HEK293 (cell line): Measurements from ENCODE around the gene LGALS3BP.

Experiments
- CTCF ChIP-seq: fragments of 450-650 bp; formaldehyde crosslinking; IDR thresholded peaks from 2 replicates; pipeline ENCODE4 v1.5.1; 2016; ENCODE audit warnings: missing biosample characterization, missing genetic modification characterization
- ZNF776 ChIP-seq: fragments of 450-650 bp; formaldehyde crosslinking; IDR thresholded peaks from 2 replicates; pipeline ENCODE4 v1.5.0; 2017; ENCODE audit warnings: missing biosample characterization, missing genetic modification characterization, borderline replicate concordance

DNA sequence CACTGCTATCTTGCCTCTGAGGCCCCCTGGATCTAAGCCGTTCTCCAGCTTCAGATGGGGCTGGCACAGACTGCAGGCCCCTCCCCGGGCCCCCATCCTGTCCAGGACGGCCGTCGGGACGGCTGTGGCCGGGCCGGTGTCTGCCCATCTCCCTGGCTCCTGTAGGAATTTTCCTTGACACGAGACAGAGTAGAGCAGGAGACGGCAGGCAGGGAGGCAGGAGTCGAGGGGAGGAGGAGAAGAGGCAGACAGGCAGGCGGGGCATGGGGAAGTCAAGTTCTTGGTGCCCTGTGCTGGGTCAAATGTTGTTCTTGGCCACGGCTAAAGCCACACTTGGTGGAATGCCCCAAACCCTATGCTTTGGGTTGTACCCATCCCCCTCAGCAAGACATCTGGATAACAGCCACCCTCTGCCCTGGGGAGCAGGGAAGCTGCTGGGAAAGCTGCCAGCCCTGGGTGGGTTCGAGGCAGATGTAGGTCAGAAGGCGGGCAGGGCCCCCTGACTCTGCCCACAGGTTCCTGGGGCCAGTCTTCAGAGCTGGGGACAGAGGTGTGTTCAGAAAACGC is 48.3 kb upstream of the LGALS3BP start:
- no peak for TF ChIP-seq ZNF776
- TF ChIP-seq CTCF, result no peak
